Measurements from ENCODE around the gene KRTAP12-1. TPM values are rescaled to one million over a fixed set of nuclear protein-coding genes. Genes with fewer than 3 reads are reported as not detected.

KRTAP12-1 gene
- total RNA-seq, 2 experiments from 2014 or later: not detected

GRCh38 chr21:44658541-44658910 lies 23.4 kb downstream of the KRTAP12-1 start:
- POLR2A ChIA-PET: interaction anchor here (1.2 to 2.1 kb wide), 7 partner anchors 9 to 215 kb away, joined by 4 to 40 read pairs (median 9); partner anchors contain the start of genes KRTAP12-2, PTTG1IP and TSPEAR

GRCh38 chr21:44657635-44658540 lies 24.1 kb downstream of the KRTAP12-1 start, which contains the start of gene KRTAP12-3:
KRTAP12-3 (plus strand) TSS chr21:44657932; CDS start chr21:44657980, 48 bp downstream.
- peaks cover 14 to 38% of the 10 kb centered on the region in 2 experiments for H3K9me3 ChIP-seq (ENCODE audit: control insufficient read depth in 1 of 2, insufficient read depth in 1 of 2, low read length in 2 of 2)
- intact Hi-C loops (cut with DNase I, micrococcal nuclease): loop anchor here in 1 of 2 experiments (2.0 to 5.0 kb wide), 3 partner anchors 35 to 111 kb away; no protein-coding TSS in a partner anchor
- peaks cover 61% of the 10 kb centered on the region for H3K4me1 Mint-ChIP-seq (ENCODE audit: low read depth)
- DNase-seq (peak; percentile 33 to 94 (median 60)), ATAC-seq (ENCODE audit: poor library complexity) (peak; percentile 66)
- peak within 1 kb of the TSS; percentile 43 for H3K4me3 Mint-ChIP-seq
- H3K4me3 ChIP-seq (ENCODE audit: low read length): peak within 1 kb of the TSS; percentile 8
- no peak for TF ChIP-seq CTCF (IDR thresholded peaks at IDR 0.05)
- H3K27ac Mint-ChIP-seq: peak within 1 kb of the TSS; percentile 92
- H3K4me1 ChIP-seq (ENCODE audit: insufficient read depth, low read length): peaks cover 61% of the 10 kb centered on the region
- peaks cover 42% of the 10 kb centered on the region for H3K36me3 Mint-ChIP-seq (ENCODE audit: low read depth)
- ChIA-PET POLR2A (interaction anchor here (0.6 to 2.1 kb wide), 22 partner anchors 9 to 422 kb away, joined by 3 to 40 read pairs (median 4); partner anchors contain the start of genes KRTAP12-2, PTTG1IP and TSPEAR), CTCF (interaction anchor here (0.9 kb wide), 1 partner anchor 59 kb away, joined by 3 read pairs; no protein-coding TSS in a partner anchor)
- H3K36me3 ChIP-seq (ENCODE audit: insufficient read depth, low read length): no peaks in the 10 kb centered on the region
- H3K9me3 Mint-ChIP-seq: peaks cover 25% of the 10 kb centered on the region
- H3K27ac ChIP-seq (ENCODE audit: low read depth in 1 of 2, low read length in 2 of 2): peak within 1 kb of the TSS; percentile 73 to 75
- H3K27me3 Mint-ChIP-seq: no peaks in the 10 kb centered on the region
- no peaks in the 10 kb centered on the region for H3K27me3 ChIP-seq (ENCODE audit: control insufficient read depth in 1 of 2, insufficient read depth in 2 of 2, low read length in 2 of 2)

More at GRCh38 chr21:44658541-44658910, 23.4 kb downstream of the KRTAP12-1 start:
- H3K4me1 ChIP-seq (ENCODE audit: insufficient read depth, low read length): peaks cover 58% of the 10 kb centered on the region
- TF ChIP-seq CTCF (IDR thresholded peaks at IDR 0.05): no peak
- H3K4me3 ChIP-seq (ENCODE audit: low read length): no peak overlapping the region
- H3K9me3 Mint-ChIP-seq: peaks cover 25% of the 10 kb centered on the region
- no peaks in the 10 kb centered on the region for H3K36me3 ChIP-seq (ENCODE audit: insufficient read depth, low read length)
- peaks cover 41% of the 10 kb centered on the region for H3K36me3 Mint-ChIP-seq (ENCODE audit: low read depth)
- H3K4me3 Mint-ChIP-seq: peak overlapping the region; percentile 43
- H3K9me3 ChIP-seq (ENCODE audit: control insufficient read depth in 1 of 2, insufficient read depth in 1 of 2, low read length in 2 of 2): peaks cover 14 to 33% of the 10 kb centered on the region in 2 experiments
- peak overlapping the region; percentile 73 to 75 for H3K27ac ChIP-seq (ENCODE audit: low read depth in 1 of 2, low read length in 2 of 2)
- H3K4me1 Mint-ChIP-seq (ENCODE audit: low read depth): peaks cover 57% of the 10 kb centered on the region
- no peaks in the 10 kb centered on the region for H3K27me3 ChIP-seq (ENCODE audit: control insufficient read depth in 1 of 2, insufficient read depth in 2 of 2, low read length in 2 of 2)
- ATAC-seq (ENCODE audit: poor library complexity) (no peak), DNase-seq (peak in 1 of 14 experiments; percentile 7)
- CTCF ChIA-PET: interaction anchor here (0.9 kb wide), 1 partner anchor 60 kb away, joined by 3 read pairs; no protein-coding TSS in a partner anchor
- no peaks in the 10 kb centered on the region for H3K27me3 Mint-ChIP-seq
- peak overlapping the region; percentile 92 for H3K27ac Mint-ChIP-seq
- intact Hi-C loops (cut with DNase I, micrococcal nuclease): loop anchor here in 1 of 2 experiments (5.0 kb wide), 1 partner anchor 111 kb away; no protein-coding TSS in a partner anchor

GRCh38 chr21:44656868-44657267 lies 25.1 kb downstream of the KRTAP12-1 start:
- POLR2A ChIA-PET: interaction anchor here (0.6 to 2.1 kb wide), 18 partner anchors 10 to 146 kb away, joined by 3 to 40 read pairs (median 4); partner anchors contain the start of genes KRTAP12-2 and TSPEAR
- intact Hi-C loops (cut with DNase I, micrococcal nuclease): loop anchor here in 1 of 2 experiments (2.0 to 5.0 kb wide), 3 partner anchors 36 to 110 kb away; no protein-coding TSS in a partner anchor

More at GRCh38 chr21:44656868-44657267, 25.1 kb downstream of the KRTAP12-1 start:
- CTCF ChIA-PET: no interaction called here
- peaks cover 61% of the 10 kb centered on the region for H3K4me1 Mint-ChIP-seq (ENCODE audit: low read depth)
- no peak for DNase-seq
- peak overlapping the region; percentile 43 for H3K4me3 Mint-ChIP-seq
- no peaks in the 10 kb centered on the region for H3K27me3 Mint-ChIP-seq
- Histone ChIP-seq H3K4me1 (ENCODE audit: insufficient read depth, low read length) (peaks cover 61% of the 10 kb centered on the region), H3K27ac (ENCODE audit: low read depth in 1 of 2, low read length in 2 of 2) (peak overlapping the region; percentile 31 to 55), H3K4me3 (ENCODE audit: low read length) (peak overlapping the region; percentile 8), H3K36me3 (ENCODE audit: insufficient read depth, low read length) (no peaks in the 10 kb centered on the region), H3K27me3 (ENCODE audit: control insufficient read depth in 1 of 2, insufficient read depth in 2 of 2, low read length in 2 of 2) (no peaks in the 10 kb centered on the region), H3K9me3 (ENCODE audit: control insufficient read depth in 1 of 2, insufficient read depth in 1 of 2, low read length in 2 of 2) (peaks cover 14 to 39% of the 10 kb centered on the region in 2 experiments)
- H3K27ac Mint-ChIP-seq: peak overlapping the region; percentile 92
- H3K36me3 Mint-ChIP-seq (ENCODE audit: low read depth): peaks cover 42% of the 10 kb centered on the region
- H3K9me3 Mint-ChIP-seq: peaks cover 20% of the 10 kb centered on the region
- no peak for TF ChIP-seq CTCF (IDR thresholded peaks at IDR 0.05)
- ATAC-seq (ENCODE audit: poor library complexity): no peak
